EH (cell line): ENCODE measurements around the gene PHKB.
"Not testable (repeated sequence)": the region's sequence is repeated elsewhere in the genome, so short reads cannot be mapped to it uniquely, and the experiment has no call there.

Experiments
- DNase-seq: peaks from one replicate; pipeline ENCODE4 v3.0.0-alpha.2; 2015; ENCODE audit warnings: low read depth

Gene PHKB

GRCh38 chr16:47506800-47507199 lies 45.7 kb downstream of the PHKB start:
- DNase-seq = no peak

- no peak for DNase-seq
Measured at GRCh38 chr16:47507701-47508100, 46.6 kb downstream of the PHKB start.

GRCh38 chr16:47511882-47512281 lies 50.8 kb downstream of the PHKB start:
- peak; percentile 2 for DNase-seq

- DNase-seq = peak; percentile 10
Measured at GRCh38 chr16:47519037-47519436, 57.9 kb downstream of the PHKB start.

GRCh38 chr16:47519546-47519945 lies 58.4 kb downstream of the PHKB start:
- no peak for DNase-seq

- DNase-seq = no peak
Measured at GRCh38 chr16:47519996-47520679, 59.0 kb downstream of the PHKB start.

- DNase-seq = no peak
Measured at GRCh38 chr16:47523342-47524006, 62.3 kb downstream of the PHKB start.

GRCh38 chr16:47524007-47524405 lies 62.9 kb downstream of the PHKB start:
- no peak for DNase-seq

- no peak for DNase-seq
Measured at GRCh38 chr16:47528431-47528830, 67.3 kb downstream of the PHKB start.

GRCh38 chr16:47533744-47534292 lies 72.7 kb downstream of the PHKB start:
- no peak for DNase-seq

- no peak for DNase-seq
Measured at GRCh38 chr16:47538472-47538871, 77.3 kb downstream of the PHKB start.

GRCh38 chr16:47539707-47540670 lies 78.9 kb downstream of the PHKB start:
- DNase-seq = not testable (repeated sequence)

GRCh38 chr16:47541135-47541534 lies 80.0 kb downstream of the PHKB start:
- not testable (repeated sequence) for DNase-seq

- not testable (repeated sequence) for DNase-seq
Measured at GRCh38 chr16:47544255-47544654, 83.1 kb downstream of the PHKB start.

- DNase-seq = not testable (repeated sequence)
Measured at GRCh38 chr16:47551185-47551584, 90.1 kb downstream of the PHKB start.

- not testable (repeated sequence) for DNase-seq
Measured at GRCh38 chr16:47551767-47552166, 90.6 kb downstream of the PHKB start.

GRCh38 chr16:47553853-47554564 lies 92.9 kb downstream of the PHKB start:
- no peak for DNase-seq

- DNase-seq = not testable (repeated sequence)
Measured at GRCh38 chr16:47554587-47554986, 93.5 kb downstream of the PHKB start.

- no peak for DNase-seq
Measured at GRCh38 chr16:47561286-47561685, 100.2 kb downstream of the PHKB start.

GRCh38 chr16:47562366-47562765 lies 101.2 kb downstream of the PHKB start:
- DNase-seq = no peak

GRCh38 chr16:47565454-47565853 lies 104.3 kb downstream of the PHKB start:
- peak; percentile 84 for DNase-seq

- no peak for DNase-seq
Measured at GRCh38 chr16:47567321-47567720, 106.2 kb downstream of the PHKB start.
